ENCODE results near the gene DOCK8. TPM values are rescaled to one million over a fixed set of nuclear protein-coding genes. Genes with fewer than 3 reads are reported as not detected.

The DOCK8 gene
- total and polyA plus RNA-seq, 2 of the 13 experiments (the other 11 are each of a cell fraction or from before 2014, with no cell fraction given): 0.28 to 0.38 TPM

GRCh38 chr9:505741-506059 lies 291.0 kb downstream of the DOCK8 start (continued):
- TF ChIP-seq ZNF256 (CRISPR knock-in tag; conservative IDR thresholded peaks at IDR 0.05) (no peak), TBX2 (CRISPR knock-in tag; IDR thresholded peaks at IDR 0.05; ENCODE audit: borderline replicate concordance) (no peak), AHDC1 (CRISPR knock-in tag; IDR thresholded peaks at IDR 0.05; ENCODE audit: borderline replicate concordance) (no peak), ZNF501 (CRISPR knock-in tag; IDR thresholded peaks at IDR 0.05) (no peak), POGZ (CRISPR knock-in tag; IDR thresholded peaks at IDR 0.05) (no peak), FOXJ3 (CRISPR knock-in tag; IDR thresholded peaks at IDR 0.05; ENCODE audit: borderline replicate concordance) (no peak), CC2D1A (CRISPR knock-in tag; IDR thresholded peaks at IDR 0.05) (no peak), FUBP1 (CRISPR knock-in tag; IDR thresholded peaks at IDR 0.05; ENCODE audit: borderline replicate concordance) (no peak)
- TF ChIP-seq, protein P1, sequence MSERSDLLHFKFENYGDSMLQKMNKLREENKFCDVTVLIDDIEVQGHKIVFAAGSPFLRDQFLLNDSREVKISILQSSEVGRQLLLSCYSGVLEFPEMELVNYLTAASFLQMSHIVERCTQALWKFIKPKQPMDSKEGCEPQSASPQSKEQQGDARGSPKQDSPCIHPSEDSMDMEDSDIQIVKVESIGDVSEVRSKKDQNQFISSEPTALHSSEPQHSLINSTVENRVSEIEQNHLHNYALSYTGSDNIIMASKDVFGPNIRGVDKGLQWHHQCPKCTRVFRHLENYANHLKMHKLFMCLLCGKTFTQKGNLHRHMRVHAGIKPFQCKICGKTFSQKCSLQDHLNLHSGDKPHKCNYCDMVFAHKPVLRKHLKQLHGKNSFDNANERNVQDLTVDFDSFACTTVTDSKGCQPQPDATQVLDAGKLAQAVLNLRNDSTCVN (CRISPR knock-in tag; IDR thresholded peaks at IDR 0.05; ENCODE audit: borderline replicate concordance): no peak
